HAP-1 (cell line): ENCODE results near the gene JMJD8.

Experiments used
- DNase-seq, 2 experiments: peaks; one replicate each; pipeline ENCODE4 v3.0.0-alpha.2; 2016 to 2020; ENCODE audit warnings: low spot score in 2 of 2
- H3K27me3 ChIP-seq: fragments of 250-450 bp; sonication (Bioruptor Pico); 2 replicates; pipeline ENCODE4 v1.5.1; 2020; ENCODE audit warnings: low read depth, mild to moderate bottlenecking, moderate library complexity
- H3K36me3 ChIP-seq: fragments of 250-450 bp; sonication (Bioruptor Pico); replicated peaks from 2 replicates; pipeline ENCODE4 v1.5.1; 2020; ENCODE audit warnings: mild to moderate bottlenecking
- H3K4me1 ChIP-seq: fragments of 250-450 bp; sonication (Bioruptor Pico); 2 replicates; pipeline ENCODE4 v1.5.1; 2020; ENCODE audit warnings: mild to moderate bottlenecking
- H3K4me3 ChIP-seq: fragments of 250-450 bp; sonication (Bioruptor Pico); 2 replicates; pipeline ENCODE4 v1.5.1; 2020; ENCODE audit warnings: mild to moderate bottlenecking, moderate library complexity
- H3K9me3 ChIP-seq: fragments of 250-450 bp; sonication (Bioruptor Pico); 2 replicates; pipeline ENCODE4 v1.5.1; 2020; ENCODE audit warnings: mild to moderate bottlenecking, moderate library complexity
- in situ Hi-C: fragments of 300-500 bp; cut with MboI; formaldehyde crosslinking; loops from 3 replicates; pipeline ENCODE4 v1.14.3; 2020; ENCODE audit warnings: low sequenced_read_pairs, inconsistent platforms, mixed read lengths

Gene JMJD8

GRCh38 chr16:684071-684794, at the start of gene JMJD8:
Gene JMJD8, minus strand, starts transcription at chr16:684334. Its CDS starts 15 bp downstream, at chr16:684319.
- Histone ChIP-seq H3K36me3 (peaks cover 49% of the 10 kb centered on the region), H3K9me3 (no peaks in the 10 kb centered on the region), H3K27me3 (no peaks in the 10 kb centered on the region), H3K4me1 (peaks cover 25% of the 10 kb centered on the region), H3K4me3 (peak within 1 kb of the TSS; percentile 50)
- in situ Hi-C loops = no loop called here
- peak; percentile 94 to 99 for DNase-seq

- Histone ChIP-seq H3K4me3 (no peak overlapping the region), H3K27me3 (no peaks in the 10 kb centered on the region), H3K9me3 (no peaks in the 10 kb centered on the region), H3K36me3 (peaks cover 77% of the 10 kb centered on the region), H3K4me1 (peaks cover 5% of the 10 kb centered on the region)
- in situ Hi-C loops = loop anchor here (5.0 kb wide), 1 partner anchor 54 kb away; the partner anchor contains the start of genes CHTF18 and RPUSD1
- DNase-seq = peak in 1 of 2 experiments; percentile 78
Measured at GRCh38 chr16:733382-734207, 49.5 kb upstream of the JMJD8 start.

- Histone ChIP-seq H3K9me3 (no peaks in the 10 kb centered on the region), H3K27me3 (no peaks in the 10 kb centered on the region), H3K36me3 (peaks cover 75% of the 10 kb centered on the region), H3K4me3 (no peak overlapping the region), H3K4me1 (peaks cover 5% of the 10 kb centered on the region)
- no peak for DNase-seq
- in situ Hi-C loops = loop anchor here (5.0 kb wide), 1 partner anchor 54 kb away; the partner anchor contains the start of genes CHTF18 and RPUSD1
Measured at GRCh38 chr16:732936-733335, 48.8 kb upstream of the JMJD8 start.

- peaks cover 5% of the 10 kb centered on the region for H3K4me1 ChIP-seq
- peaks cover 72% of the 10 kb centered on the region for H3K36me3 ChIP-seq
- DNase-seq = no peak
- no peaks in the 10 kb centered on the region for H3K9me3 ChIP-seq
- in situ Hi-C loops = loop anchor here (5.0 kb wide), 1 partner anchor 55 kb away; the partner anchor contains the start of genes CHTF18 and RPUSD1
- H3K27me3 ChIP-seq = no peaks in the 10 kb centered on the region
- H3K4me3 ChIP-seq = no peak overlapping the region
Measured at GRCh38 chr16:732332-732731, 48.2 kb upstream of the JMJD8 start.

GRCh38 chr16:730666-731509, 46.8 kb upstream of the JMJD8 start:
- Histone ChIP-seq H3K9me3 (no peaks in the 10 kb centered on the region), H3K36me3 (peaks cover 57% of the 10 kb centered on the region), H3K4me1 (peaks cover 5% of the 10 kb centered on the region), H3K4me3 (no peak overlapping the region), H3K27me3 (no peaks in the 10 kb centered on the region)
- in situ Hi-C loops = loop anchor here (5.0 kb wide), 1 partner anchor 56 kb away; the partner anchor contains the start of genes CHTF18 and RPUSD1
- no peak for DNase-seq

- Histone ChIP-seq H3K4me3 (peak overlapping the region; percentile 71; the same call in 1 of the 2 replicates), H3K9me3 (no peaks in the 10 kb centered on the region), H3K36me3 (peaks cover 49% of the 10 kb centered on the region), H3K4me1 (peaks cover 5% of the 10 kb centered on the region), H3K27me3 (no peaks in the 10 kb centered on the region)
- in situ Hi-C loops = loop anchor here (5.0 kb wide), 1 partner anchor 57 kb away; the partner anchor contains the start of genes CHTF18 and RPUSD1
- no peak for DNase-seq
Measured at GRCh38 chr16:729768-730665, 45.9 kb upstream of the JMJD8 start.

GRCh38 chr16:728890-729744, 45.0 kb upstream of the JMJD8 start:
- DNase-seq = peak in 1 of 2 experiments; percentile 47
- in situ Hi-C loops = no loop called here
- H3K4me1 ChIP-seq = peaks cover 5% of the 10 kb centered on the region
- H3K9me3 ChIP-seq = no peaks in the 10 kb centered on the region
- H3K4me3 ChIP-seq = peak overlapping the region; percentile 71
- H3K27me3 ChIP-seq = no peaks in the 10 kb centered on the region
- H3K36me3 ChIP-seq = peaks cover 41% of the 10 kb centered on the region

GRCh38 chr16:728131-728889, 44.2 kb upstream of the JMJD8 start:
- peak; percentile 82 to 94 for DNase-seq
- peak overlapping the region; percentile 71 for H3K4me3 ChIP-seq
- no peaks in the 10 kb centered on the region for H3K9me3 ChIP-seq
- H3K36me3 ChIP-seq = peaks cover 35% of the 10 kb centered on the region
- in situ Hi-C loops = no loop called here
- H3K4me1 ChIP-seq = peaks cover 5% of the 10 kb centered on the region
- H3K27me3 ChIP-seq = no peaks in the 10 kb centered on the region

GRCh38 chr16:727291-727977, 43.3 kb upstream of the JMJD8 start:
- Histone ChIP-seq H3K4me1 (peaks cover 5% of the 10 kb centered on the region), H3K27me3 (no peaks in the 10 kb centered on the region), H3K36me3 (peaks cover 36% of the 10 kb centered on the region), H3K9me3 (no peaks in the 10 kb centered on the region), H3K4me3 (peak overlapping the region; percentile 71)
- in situ Hi-C loops = no loop called here
- peak in 1 of 2 experiments; percentile 39 for DNase-seq

GRCh38 chr16:726438-727290, 42.5 kb upstream of the JMJD8 start, which contains the start of the genes CCDC78 and HAGHL:
Gene CCDC78, minus strand, starts transcription at chr16:726443. Its CDS starts 76 bp downstream, at chr16:726367.
Gene HAGHL, plus strand, starts transcription at chr16:727106. Its CDS starts 404 bp downstream, at chr16:727510.
- peak; percentile 49 to 94 for DNase-seq
- Histone ChIP-seq H3K36me3 (peaks cover 37% of the 10 kb centered on the region), H3K27me3 (no peaks in the 10 kb centered on the region), H3K9me3 (no peaks in the 10 kb centered on the region), H3K4me3 (peak within 1 kb of the TSS; percentile 71), H3K4me1 (peaks cover 8% of the 10 kb centered on the region)
- in situ Hi-C loops = no loop called here
